ENCODE results near the gene ST13.
"Not testable (repeated sequence)": the region's sequence is repeated elsewhere in the genome, so short reads cannot be mapped to it uniquely, and the experiment has no call there.

The ST13 gene

DNA sequence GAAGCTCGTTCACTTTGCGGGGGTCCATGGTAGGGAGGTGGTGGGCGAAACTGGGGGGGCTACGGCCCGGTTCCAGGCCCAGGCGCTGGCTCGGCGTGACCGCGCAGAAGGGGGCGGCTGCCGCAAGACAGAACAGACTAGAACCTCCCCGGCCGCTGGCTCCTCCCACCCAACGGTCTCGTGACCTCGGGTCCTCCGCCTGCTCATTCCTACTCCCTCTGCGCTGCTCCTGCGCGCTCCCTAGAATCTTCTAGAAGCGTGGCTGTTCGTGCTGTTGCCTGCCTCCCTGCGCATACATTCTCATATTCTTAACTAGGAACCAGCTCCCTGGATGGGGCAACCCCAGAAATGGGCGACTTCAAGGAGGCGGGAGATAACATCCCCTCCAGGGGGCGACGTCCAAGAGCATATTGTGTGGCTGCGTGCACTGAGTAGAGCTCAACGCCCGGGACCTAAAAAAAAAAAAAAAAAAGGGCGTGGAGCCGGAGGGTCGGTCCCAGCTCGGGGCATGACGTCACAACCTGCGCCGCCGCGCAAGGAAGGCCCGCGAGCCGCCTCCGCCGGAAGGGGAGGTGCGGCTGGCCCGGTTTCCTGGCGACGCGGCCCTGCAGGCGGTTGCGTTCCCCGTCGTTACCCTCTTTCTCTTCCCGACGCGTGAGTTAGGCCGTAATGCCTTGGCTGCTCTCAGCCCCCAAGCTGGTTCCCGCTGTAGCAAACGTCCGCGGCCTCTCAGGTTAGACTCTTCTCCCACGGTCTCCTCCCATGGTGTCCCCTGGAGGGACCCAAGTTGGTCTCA, at the start of gene ST13, which contains the start of gene XPNPEP3:
ST13 (minus strand) TSS at position 127 of the 796 bp plus-strand sequence; CDS start at position 28, 99 bp downstream.
XPNPEP3 (plus strand) TSS at position 636 of the 796 bp plus-strand sequence; CDS start at position 670, 34 bp downstream.
- ATAC-seq: peak; percentile 94 to 95

- no peak for ATAC-seq
These were observed 47.7 kb upstream of the ST13 start for GRCh38 chr22:40904101-40904500.

- peak; percentile 82 to 89 for ATAC-seq
These were observed 42.5 kb upstream of the ST13 start for GRCh38 chr22:40898850-40899357.

DNA sequence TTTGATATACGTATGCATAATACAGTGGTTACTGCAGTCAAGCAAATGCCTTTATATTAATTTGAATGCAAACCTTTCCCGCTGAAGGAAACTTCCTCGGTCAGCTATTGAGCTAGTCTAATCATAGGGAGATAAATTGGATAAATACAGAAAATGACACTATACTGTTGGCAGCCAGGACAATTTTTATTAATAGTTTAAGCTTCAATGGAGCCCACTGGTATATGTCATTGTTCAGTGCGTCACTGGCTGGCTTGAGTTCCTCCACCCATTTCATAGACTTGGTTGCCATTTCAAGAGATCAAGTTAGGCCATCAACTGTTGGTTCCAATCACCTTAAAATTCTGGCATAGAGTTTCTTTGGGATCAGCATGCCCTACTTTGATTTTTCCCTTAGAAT, 38.0 kb upstream of the ST13 start:
- ATAC-seq: no peak

DNA sequence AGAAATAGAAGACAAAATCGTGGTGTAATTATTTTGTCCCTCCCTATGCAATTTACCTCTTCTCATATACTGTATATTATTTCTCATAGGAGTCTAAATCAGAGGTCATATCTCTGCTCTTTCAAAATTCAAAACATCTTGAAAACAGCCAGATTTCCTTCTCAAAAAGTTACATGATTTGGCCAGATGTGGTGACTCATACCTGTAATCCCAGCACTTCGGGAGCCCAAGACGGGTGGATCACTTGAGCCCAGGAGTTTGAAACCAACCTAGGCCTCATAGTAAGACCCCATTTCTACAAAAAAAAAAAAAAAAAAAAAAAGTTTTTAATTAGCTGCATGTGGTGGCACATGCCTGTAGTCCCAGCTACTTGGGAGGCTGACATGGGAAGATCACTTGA, 34.4 kb upstream of the ST13 start:
- ATAC-seq: no peak

GRCh38 chr22:40889116-40889515, 32.7 kb upstream of the ST13 start:
- ATAC-seq: no peak

DNA sequence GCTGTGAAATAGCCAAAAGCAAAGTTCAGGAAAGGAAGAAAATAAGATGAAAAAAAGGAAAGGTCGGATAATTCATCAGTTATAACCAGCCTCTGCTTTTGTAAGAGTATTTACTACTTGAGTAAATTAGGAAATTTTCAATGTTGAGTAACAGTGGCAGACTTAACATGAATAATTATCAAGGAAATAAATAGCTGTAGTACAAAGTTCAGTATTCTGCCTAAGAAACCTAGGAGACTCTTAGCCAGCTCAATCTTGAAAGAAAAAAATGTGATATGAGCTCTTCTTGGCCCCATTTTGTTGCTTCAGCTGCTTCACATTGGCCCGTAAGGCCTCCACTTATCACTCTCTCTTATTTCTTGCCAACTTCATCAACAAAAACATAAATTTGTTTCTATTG, 22.5 kb upstream of the ST13 start:
- no peak for ATAC-seq

DNA sequence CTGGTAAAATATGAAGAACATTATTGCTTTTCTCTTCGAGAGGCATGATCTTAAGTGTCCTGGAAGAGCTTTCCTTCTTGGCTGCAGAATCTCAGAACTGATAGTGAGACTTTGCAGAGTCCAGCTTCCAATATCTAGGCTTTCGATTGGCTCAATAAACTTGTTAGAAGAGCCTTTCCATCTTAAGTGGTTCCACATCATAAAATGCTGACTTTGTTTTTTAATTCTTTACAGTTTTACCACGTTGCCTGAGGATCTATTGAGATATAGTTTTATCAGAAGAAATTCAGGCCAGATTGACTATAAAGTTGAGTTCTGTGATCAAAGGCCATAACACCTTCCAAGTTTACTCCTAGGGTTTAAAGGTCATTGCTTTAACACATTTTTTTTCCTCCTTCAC, 21.0 kb upstream of the ST13 start:
- ATAC-seq: no peak

GRCh38 chr22:40876907-40877306, 20.5 kb upstream of the ST13 start:
- ATAC-seq: no peak

DNA sequence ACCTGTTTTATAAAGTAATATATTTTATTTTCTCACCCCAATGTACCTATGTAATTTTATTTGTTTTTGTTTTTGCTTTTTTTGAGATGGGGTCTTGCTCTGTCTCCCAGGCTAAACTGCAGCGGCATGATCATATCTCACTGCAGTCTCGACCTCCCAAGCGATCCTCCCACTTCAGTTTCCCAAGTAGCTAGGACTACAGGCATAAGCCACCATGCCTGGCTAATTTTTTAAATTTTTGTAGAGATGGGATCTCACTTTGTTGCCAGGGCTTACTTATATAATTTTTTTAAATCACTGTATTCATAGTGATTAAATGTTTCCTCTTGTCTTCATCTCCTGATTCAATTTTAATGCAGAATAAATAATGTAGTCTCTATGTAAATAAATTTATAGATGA, 18.7 kb upstream of the ST13 start:
- ATAC-seq: no peak

GRCh38 chr22:40874016-40874415, 17.6 kb upstream of the ST13 start:
- no peak for ATAC-seq

DNA sequence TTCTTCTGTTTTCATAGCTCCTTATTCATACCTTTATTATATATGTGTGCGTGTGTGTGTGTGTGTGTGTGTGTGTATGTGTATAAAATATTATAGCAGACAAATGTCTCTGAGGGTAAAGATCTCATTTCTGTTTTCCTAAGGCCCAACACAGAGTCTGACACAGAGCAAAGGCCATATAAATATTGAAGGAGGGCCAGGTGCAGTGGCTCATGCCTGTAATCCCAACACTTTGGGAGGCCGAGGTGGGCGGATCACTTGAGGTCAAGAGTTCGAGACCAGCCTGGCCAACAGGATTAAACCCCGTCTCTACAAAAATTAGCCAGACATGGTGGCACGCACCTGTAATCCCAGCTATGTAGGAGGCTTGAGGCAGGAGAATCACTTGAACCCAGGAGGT, 11.9 kb upstream of the ST13 start:
- not testable (repeated sequence) for ATAC-seq

GRCh38 chr22:40867109-40867508, 10.7 kb upstream of the ST13 start:
- ATAC-seq: no peak

DNA sequence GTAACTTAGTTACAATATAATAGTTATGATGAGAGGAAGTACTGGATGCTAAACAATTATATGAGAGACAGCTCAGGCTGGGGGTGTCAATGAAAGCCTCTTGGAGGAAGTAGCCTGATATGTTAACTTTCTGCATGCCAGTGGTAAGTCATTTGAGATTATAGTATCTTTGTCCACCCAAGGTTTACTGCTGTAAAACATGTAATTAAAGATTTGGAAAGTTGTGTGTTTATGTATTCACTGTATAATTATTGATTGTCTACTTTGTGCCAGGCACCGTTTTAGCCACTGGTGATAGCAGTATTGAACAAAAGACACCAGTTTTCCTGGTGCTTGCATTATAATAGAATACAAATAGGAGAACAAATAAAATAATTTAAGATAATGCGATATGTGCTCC, 6.1 kb upstream of the ST13 start:
- no peak for ATAC-seq

- no peak for ATAC-seq
These were observed 5.6 kb upstream of the ST13 start, which contains the start of gene DNAJB7 for GRCh38 chr22:40862013-40862412. DNAJB7 (minus strand) TSS chr22:40862113; CDS start chr22:40861994, 119 bp downstream.

- no peak for ATAC-seq
These were observed 943 bp upstream of the ST13 start for GRCh38 chr22:40857309-40857855.

DNA sequence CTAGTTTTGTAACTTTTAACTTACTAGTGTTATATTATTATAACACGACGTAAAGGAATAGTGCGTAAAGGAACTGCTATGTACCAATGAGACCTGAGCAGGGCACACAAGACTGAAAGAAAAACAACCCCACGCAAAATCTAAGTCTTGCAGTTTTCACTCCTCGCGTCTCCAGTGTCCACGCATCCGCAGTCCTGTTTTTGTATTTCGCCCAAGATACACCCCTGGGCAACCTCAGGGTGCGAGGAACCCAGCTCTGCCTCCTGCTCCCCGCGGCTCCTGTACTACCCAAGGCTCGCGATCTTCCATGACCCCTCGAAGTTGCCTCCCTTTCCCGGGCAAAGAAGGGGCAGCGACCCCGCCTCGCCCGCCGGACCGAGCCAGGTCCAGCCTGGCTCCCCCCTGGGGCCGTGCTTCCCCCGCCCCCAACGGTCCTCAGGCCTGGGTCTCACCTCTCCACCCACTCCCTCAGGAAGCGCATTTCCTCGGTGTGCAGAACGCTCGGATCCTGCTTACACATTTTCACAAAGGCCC, 393 bp downstream of the ST13 start:
- peak; percentile 4 to 8 for ATAC-seq

- ATAC-seq: no peak
These were observed 1.1 kb downstream of the ST13 start for GRCh38 chr22:40855071-40855978.

GRCh38 chr22:40853961-40854360, 2.5 kb downstream of the ST13 start:
- no peak for ATAC-seq

- no peak for ATAC-seq
These were observed 3.1 kb downstream of the ST13 start for GRCh38 chr22:40853333-40853732.

- not testable (repeated sequence) for ATAC-seq
These were observed 10.6 kb downstream of the ST13 start for GRCh38 chr22:40845816-40846215.

DNA sequence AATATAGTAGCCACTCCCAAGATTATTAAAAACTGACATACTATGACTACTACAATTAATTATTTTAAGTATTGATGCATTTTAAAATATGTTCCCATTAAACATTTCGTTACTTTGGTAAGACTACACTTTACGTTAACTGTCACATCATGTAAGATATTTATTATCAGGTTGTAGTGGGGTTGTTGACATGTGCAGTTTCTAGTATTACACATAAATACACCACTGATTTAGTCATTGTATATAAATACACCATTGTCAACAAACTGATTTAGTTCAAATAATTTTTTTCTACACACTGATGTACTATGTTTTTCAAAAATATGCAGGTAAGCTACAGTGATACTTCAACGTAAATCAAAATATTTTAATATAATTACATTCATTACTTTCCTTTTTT, 11.5 kb downstream of the ST13 start:
- ATAC-seq: no peak

DNA sequence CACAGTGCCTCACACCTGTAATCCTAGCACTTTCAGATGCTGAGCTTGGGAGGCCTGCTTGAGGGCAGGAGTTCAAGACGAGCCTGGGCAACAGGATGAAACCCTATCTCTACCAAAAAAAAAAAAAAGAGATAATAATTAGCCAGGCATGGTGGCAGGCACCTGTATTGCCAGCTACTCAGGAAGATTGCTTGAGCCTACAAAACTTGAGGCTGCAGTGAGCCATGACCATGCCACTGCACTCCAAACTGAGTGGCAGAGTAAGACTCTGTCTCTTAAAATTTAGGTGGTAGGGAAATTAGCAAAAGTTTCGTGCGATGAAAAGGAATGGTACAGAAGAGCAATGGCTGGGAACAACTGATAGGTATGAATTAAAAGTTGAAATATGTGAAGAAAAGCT, 18.0 kb downstream of the ST13 start:
- no peak for ATAC-seq
